Measurements from ENCODE around the gene OGFOD1.
A peak's percentile ranks its signal among the peaks of the same experiment; 100 is the strongest.

Gene OGFOD1

DNA sequence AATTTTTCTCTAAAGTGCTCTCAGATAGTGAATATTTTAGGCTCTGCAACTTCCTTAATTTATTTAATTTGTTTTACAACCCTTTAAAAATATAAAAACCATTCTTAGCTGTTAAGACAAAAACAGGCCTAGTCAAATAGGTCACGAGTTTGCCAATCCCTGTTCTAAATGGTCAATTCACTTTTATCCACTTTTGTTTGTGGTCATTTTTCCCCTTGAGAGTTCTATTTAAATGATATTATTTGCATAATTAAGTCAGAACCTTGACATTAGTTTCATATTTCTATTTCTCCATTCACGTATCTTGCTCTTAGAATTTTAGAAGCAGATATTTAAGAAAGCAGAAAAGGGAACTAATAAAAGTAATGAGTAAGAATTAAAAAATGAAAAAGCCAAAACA is 30.0 kb upstream of the OGFOD1 start:
- in situ Hi-C loops (cut with MboI; ENCODE audit: low sequenced_read_pairs, unreplicated experiment), result no loop called here
- DNase-seq (ENCODE audit: low spot score), result peak; percentile 27

DNA sequence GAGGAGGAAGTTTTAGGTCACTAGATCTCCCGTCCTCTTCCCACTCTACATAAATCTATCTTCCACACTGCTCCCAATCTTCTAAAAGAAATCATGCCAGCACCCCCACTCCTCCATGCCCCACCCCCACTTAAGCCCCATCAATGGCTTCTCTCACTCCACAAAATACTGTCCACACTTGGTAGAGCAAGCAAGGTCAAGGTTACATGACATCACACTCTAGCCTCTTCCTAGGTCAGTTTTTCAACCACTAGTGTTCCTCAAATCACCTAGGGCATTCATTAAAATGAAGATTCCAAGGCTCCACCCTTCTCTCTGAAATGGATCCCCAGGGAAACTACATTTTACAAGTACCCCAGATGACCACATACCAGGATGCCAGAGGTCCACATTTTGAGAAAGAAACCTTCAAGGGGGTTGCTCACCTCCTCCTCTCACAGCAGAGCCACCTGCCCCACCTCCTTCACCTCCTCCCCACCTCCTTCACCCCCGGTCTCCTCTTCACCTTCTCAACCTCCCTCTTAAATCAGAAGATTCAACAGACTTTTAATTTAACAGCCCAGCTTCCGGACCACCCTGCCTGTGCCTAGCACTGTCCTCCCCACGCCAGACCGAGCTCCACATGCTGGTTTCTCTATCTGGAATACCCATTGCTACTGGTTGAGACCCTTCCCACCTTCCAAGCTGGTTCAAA is 29.2 kb upstream of the OGFOD1 start:
- TF ChIP-seq, protein P1, sequence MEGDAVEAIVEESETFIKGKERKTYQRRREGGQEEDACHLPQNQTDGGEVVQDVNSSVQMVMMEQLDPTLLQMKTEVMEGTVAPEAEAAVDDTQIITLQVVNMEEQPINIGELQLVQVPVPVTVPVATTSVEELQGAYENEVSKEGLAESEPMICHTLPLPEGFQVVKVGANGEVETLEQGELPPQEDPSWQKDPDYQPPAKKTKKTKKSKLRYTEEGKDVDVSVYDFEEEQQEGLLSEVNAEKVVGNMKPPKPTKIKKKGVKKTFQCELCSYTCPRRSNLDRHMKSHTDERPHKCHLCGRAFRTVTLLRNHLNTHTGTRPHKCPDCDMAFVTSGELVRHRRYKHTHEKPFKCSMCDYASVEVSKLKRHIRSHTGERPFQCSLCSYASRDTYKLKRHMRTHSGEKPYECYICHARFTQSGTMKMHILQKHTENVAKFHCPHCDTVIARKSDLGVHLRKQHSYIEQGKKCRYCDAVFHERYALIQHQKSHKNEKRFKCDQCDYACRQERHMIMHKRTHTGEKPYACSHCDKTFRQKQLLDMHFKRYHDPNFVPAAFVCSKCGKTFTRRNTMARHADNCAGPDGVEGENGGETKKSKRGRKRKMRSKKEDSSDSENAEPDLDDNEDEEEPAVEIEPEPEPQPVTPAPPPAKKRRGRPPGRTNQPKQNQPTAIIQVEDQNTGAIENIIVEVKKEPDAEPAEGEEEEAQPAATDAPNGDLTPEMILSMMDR (IDR thresholded peaks at IDR 0.05; ENCODE audit: borderline replicate concordance, control extremely low read depth, extremely low read depth, insufficient read depth, missing control alignments), result no peak
- in situ Hi-C loops (cut with MboI; ENCODE audit: low sequenced_read_pairs, unreplicated experiment), result no loop called here
- no peak for DNase-seq (ENCODE audit: low spot score)

More for the DNA sequence above, 30.0 kb upstream of the OGFOD1 start:
- TF ChIP-seq, protein P1 (IDR thresholded peaks at IDR 0.05; ENCODE audit: borderline replicate concordance, control extremely low read depth, extremely low read depth, insufficient read depth, missing control alignments), result no peak

DNA sequence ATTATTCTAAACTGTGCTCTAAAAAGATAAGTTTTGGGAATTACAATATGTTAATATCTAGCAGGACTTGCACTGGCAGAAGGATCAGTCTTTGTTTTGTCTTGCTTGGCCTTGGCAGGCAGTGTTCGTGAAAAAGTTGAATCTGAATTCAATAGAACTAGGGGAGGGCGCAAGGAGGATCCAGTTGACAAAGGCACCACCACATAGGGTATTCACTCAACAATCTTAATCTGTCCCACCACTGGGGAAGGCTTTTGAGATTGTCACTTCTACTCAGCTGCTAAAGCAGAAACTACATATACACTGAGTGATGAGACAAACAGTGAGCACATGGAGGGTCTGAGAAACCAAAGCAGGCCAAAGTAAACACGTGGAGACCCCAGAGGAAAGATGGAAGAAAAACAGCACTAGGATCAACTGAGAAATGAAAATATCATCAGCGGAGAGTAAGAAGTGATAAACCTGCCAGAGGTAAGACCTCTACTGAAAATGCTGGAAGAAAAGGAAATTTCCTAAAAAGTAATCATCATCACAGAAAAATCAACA is 28.4 kb upstream of the OGFOD1 start:
- TF ChIP-seq, protein P1 (IDR thresholded peaks at IDR 0.05; ENCODE audit: borderline replicate concordance, control extremely low read depth, extremely low read depth, insufficient read depth, missing control alignments), result no peak
- in situ Hi-C loops (cut with MboI; ENCODE audit: low sequenced_read_pairs, unreplicated experiment), result no loop called here
- no peak for DNase-seq (ENCODE audit: low spot score)

DNA sequence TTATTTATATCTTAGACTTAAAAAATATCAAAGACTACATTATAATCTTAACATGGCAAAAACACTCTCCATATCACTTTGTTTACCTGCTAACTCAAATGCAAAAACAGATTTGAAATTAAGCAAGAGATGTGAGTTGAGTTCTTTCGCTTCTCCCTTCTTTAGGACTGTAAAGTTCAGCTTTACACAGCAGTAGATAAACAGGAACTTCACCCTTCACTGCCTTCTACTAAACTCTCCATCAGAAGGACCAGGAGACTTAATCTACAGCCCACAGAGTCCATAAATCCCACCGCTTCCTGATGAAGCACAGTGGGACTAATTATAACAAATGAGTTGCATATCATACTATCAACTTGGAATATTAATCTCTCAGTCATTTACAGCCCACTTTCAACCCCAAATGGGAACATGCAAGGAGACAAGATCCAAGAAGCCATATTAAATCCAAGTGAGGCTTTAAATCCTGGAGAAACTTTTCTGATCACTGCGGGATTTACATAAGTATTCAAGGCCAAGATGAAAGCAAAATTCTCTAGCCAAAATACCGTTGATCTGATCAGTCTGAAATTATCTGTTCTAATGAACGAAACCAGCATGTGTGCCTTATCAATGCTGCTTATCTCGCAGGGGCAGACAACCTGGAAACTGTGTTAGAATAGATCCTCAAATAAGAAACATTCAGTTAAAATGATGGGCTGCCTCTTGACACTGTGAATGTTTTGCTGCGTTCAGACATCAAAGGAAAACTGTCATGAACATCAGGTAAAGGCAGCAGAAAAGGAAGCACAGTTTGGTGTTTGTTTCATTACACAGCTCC is 27.6 kb upstream of the OGFOD1 start:
- in situ Hi-C loops (cut with MboI; ENCODE audit: low sequenced_read_pairs, unreplicated experiment), result no loop called here
- TF ChIP-seq, protein P1 (IDR thresholded peaks at IDR 0.05; ENCODE audit: borderline replicate concordance, control extremely low read depth, extremely low read depth, insufficient read depth, missing control alignments), result no peak
- peak; percentile 41 for DNase-seq (ENCODE audit: low spot score)

DNA sequence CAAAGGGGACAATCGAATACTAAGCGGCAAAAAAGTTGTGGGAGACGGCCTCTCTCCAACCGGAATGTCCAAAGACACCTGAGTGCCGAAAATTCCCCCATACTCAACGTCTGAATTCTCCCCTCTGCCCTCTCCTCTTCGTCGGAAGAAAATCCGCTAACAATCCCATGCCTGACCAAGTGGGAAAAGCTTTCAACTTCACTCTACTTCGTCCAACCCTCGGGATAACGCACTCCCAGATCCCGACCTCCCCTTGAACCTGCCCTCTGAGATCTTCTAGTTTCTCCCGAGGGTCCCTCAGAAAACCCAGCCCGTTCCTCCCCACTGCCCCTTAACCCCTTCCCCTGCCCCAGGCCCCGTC is 27.0 kb upstream of the OGFOD1 start:
- TF ChIP-seq, protein P1 (IDR thresholded peaks at IDR 0.05; ENCODE audit: borderline replicate concordance, control extremely low read depth, extremely low read depth, insufficient read depth, missing control alignments), result no peak
- in situ Hi-C loops (cut with MboI; ENCODE audit: low sequenced_read_pairs, unreplicated experiment), result no loop called here
- DNase-seq (ENCODE audit: low spot score), result no peak

DNA sequence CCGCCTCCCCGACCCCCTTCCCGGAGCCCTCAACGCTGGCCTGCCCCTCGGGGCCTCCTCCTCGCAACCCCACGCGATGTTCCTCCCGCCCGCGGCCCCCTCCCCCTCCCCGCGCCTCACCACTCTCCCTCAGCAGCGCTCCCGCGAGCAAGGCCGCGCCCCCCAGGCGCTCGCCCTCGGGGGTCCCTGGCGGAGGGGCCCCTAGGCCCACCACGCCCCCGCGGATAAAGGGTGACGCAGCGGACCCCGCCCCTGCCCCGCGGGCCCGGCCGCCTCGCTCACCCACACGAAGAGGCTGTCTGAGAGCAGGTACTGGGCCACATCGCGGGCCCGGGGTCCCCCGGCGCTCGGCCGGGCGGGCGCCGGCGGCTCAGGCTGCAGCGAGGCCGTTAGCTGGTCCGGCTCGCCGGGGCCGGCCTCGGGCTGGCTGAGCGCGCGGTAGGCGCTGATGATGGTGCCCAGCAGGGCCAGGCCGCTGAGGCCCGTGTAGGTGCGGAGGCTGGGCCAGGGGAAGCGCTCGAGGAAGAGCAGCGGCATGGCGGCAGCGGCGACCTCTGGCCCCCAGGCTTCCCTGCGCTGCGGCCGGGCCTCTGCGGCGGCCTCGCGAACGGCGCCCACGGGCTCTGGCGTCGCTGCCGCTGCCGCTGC is 26.4 kb upstream of the OGFOD1 start:
- peak; percentile 50 for DNase-seq (ENCODE audit: low spot score)
- TF ChIP-seq, protein P1 (IDR thresholded peaks at IDR 0.05; ENCODE audit: borderline replicate concordance, control extremely low read depth, extremely low read depth, insufficient read depth, missing control alignments), result no peak
- in situ Hi-C loops (cut with MboI; ENCODE audit: low sequenced_read_pairs, unreplicated experiment), result no loop called here
